Suprapubic skin (tissue), 4 donors: Measurements from ENCODE around the gene LRP2BP.

Source experiments
- POLR2A ChIP-seq, 2 donors: fragments of 450-650 bp; IDR thresholded peaks; one replicate each; pipeline ENCODE4 v1.6.1; 2017; ENCODE audit warnings: antibody characterized with exemption in 2 of 2, mild to moderate bottlenecking in 2 of 2, moderate library complexity in 2 of 2
- POLR2AphosphoS5 ChIP-seq, 3 donors: sonication (generic); formaldehyde crosslinking; IDR thresholded peaks; one replicate each; pipeline ENCODE4 v1.6.1; 2017; ENCODE audit warnings: antibody characterized with exemption in 3 of 3
- TF ChIP-seq, protein P1 (sequence below), 2 donors: fragments of 200-600 bp in 1 of 2; fragments of 450-650 bp in 1 of 2; sonication (generic) in 1 of 2; IDR thresholded peaks; one replicate each; pipeline ENCODE4 v1.5.1; 2016 to 2019; ENCODE audit warnings: antibody characterized with exemption in 2 of 2, mild to moderate bottlenecking in 1 of 2, moderate library complexity in 1 of 2

DNA sequence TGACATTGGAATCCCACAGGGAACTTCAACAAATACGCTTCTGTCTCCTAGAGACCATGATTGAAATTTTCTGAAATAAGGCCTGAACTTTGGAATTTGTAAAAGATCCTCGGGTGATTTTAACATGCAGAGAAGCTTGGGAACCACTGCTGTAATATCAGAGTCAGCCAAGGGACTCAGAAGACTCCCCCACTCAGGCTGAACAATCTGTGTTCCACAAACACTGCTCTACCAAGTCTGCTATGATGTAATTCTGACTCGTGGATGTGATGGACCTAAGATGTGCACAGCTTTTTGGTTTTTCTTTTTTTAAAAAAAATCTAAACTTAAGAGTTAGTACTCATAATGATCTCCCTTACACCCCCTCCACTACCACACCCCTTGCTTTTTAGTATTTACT lies 26.0 kb downstream of the LRP2BP start:
- TF ChIP-seq, protein P1, sequence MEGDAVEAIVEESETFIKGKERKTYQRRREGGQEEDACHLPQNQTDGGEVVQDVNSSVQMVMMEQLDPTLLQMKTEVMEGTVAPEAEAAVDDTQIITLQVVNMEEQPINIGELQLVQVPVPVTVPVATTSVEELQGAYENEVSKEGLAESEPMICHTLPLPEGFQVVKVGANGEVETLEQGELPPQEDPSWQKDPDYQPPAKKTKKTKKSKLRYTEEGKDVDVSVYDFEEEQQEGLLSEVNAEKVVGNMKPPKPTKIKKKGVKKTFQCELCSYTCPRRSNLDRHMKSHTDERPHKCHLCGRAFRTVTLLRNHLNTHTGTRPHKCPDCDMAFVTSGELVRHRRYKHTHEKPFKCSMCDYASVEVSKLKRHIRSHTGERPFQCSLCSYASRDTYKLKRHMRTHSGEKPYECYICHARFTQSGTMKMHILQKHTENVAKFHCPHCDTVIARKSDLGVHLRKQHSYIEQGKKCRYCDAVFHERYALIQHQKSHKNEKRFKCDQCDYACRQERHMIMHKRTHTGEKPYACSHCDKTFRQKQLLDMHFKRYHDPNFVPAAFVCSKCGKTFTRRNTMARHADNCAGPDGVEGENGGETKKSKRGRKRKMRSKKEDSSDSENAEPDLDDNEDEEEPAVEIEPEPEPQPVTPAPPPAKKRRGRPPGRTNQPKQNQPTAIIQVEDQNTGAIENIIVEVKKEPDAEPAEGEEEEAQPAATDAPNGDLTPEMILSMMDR (IDR thresholded peaks at IDR 0.05) = no peak
- TF ChIP-seq POLR2A (IDR thresholded peaks at IDR 0.05) (no peak), POLR2AphosphoS5 (IDR thresholded peaks at IDR 0.05) (no peak)
